Hepatocyte (in vitro differentiated cells): ENCODE data around the gene BCAS1. TPM values are rescaled to one million over a fixed set of nuclear protein-coding genes. Genes with fewer than 3 reads are reported as not detected.

Source experiments
- DNase-seq: peaks from one replicate; pipeline ENCODE4 v3.0.0-alpha.2; 2016; ENCODE audit warnings: low spot score
- H2AFZ ChIP-seq: fragments of 200-600 bp; sonication (generic); 2 replicates; pipeline ENCODE4 v1.6.0; 2016; ENCODE audit warnings: antibody characterized with exemption, mild to moderate bottlenecking
- H3K27ac ChIP-seq: fragments of 200-600 bp; sonication (generic); 2 replicates; pipeline ENCODE4 v1.5.1; 2016; ENCODE audit warnings: mild to moderate bottlenecking
- H3K27me3 ChIP-seq: fragments of 200-600 bp; sonication (generic); 2 replicates; pipeline ENCODE4 v1.6.1; 2016
- H3K36me3 ChIP-seq: fragments of 200-600 bp; sonication (generic); replicated peaks from 2 replicates; pipeline ENCODE4 v1.5.1; 2016; ENCODE audit warnings: low read depth; ENCODE audit not compliant: insufficient read depth
- H3K4me1 ChIP-seq: fragments of 200-600 bp; sonication (generic); 2 replicates; pipeline ENCODE4 v1.5.1; 2016; ENCODE audit warnings: mild to moderate bottlenecking, moderate library complexity; ENCODE audit not compliant: insufficient read depth
- H3K4me2 ChIP-seq: fragments of 200-600 bp; sonication (generic); 2 replicates; pipeline ENCODE4 v1.6.0; 2016
- H3K4me3 ChIP-seq: fragments of 200-600 bp; sonication (generic); 2 replicates; pipeline ENCODE4 v1.5.1; 2016; ENCODE audit warnings: mild to moderate bottlenecking
- H3K79me2 ChIP-seq: fragments of 200-600 bp; sonication (generic); 2 replicates; pipeline ENCODE4 v1.6.0; 2017; ENCODE audit warnings: mild to moderate bottlenecking
- H3K9me2 ChIP-seq: fragments of 200-600 bp; sonication (generic); replicated peaks from 2 replicates; pipeline ENCODE4 v1.6.0; 2017; ENCODE audit warnings: mild to moderate bottlenecking; ENCODE audit not compliant: insufficient read depth
- H3K9me3 ChIP-seq: fragments of 200-600 bp; sonication (generic); 2 replicates; pipeline ENCODE4 v1.5.1; 2016; ENCODE audit warnings: low read depth, mild to moderate bottlenecking
- H4K20me1 ChIP-seq: fragments of 200-600 bp; sonication (generic); 2 replicates; pipeline ENCODE4 v1.6.0; 2016; ENCODE audit warnings: mild to moderate bottlenecking; ENCODE audit not compliant: insufficient read depth, poor library complexity, severe bottlenecking
- EZH2 ChIP-seq: fragments of 200-600 bp; sonication (generic); IDR thresholded peaks from 2 replicates; pipeline ENCODE4 v1.6.1; 2016; ENCODE audit warnings: antibody characterized with exemption, mild to moderate bottlenecking, borderline replicate concordance
- EZH2phosphoT487 ChIP-seq: fragments of 200-600 bp; sonication (generic); IDR thresholded peaks from one replicate; pipeline ENCODE4 v1.6.1; 2018; ENCODE audit warnings: antibody characterized with exemption, mild to moderate bottlenecking, low read depth, moderate library complexity; ENCODE audit not compliant: unreplicated experiment, severe bottlenecking
- WGBS: methylation state at CpG from one replicate; pipeline ENCODE4 v1.1.6; 2016; ENCODE audit warnings: low lambda C conversion rate; ENCODE audit errors: missing lambda C conversion rate; 5-methylcytosine and 5-hydroxymethylcytosine counted together
- polyA plus RNA-seq: library from polyadenylated mRNA; unstranded; fragments of >200 nt; fragmentation: Nextera tagmentation; extraction: Ambion mirVana; gene quantifications from 2 replicates; pipeline ENCODE4 v1.2.1, GENCODE V29; 2016
- total RNA-seq: library from RNA; depleted of rRNA; stranded (reverse); fragments of >200 nt; gene quantifications from 2 replicates; pipeline ENCODE4 v1.2.3, GENCODE V29; 2014
- TF ChIP-seq, protein P1 (sequence below): fragments of 200-600 bp; sonication (generic); IDR thresholded peaks from 2 replicates; pipeline ENCODE4 v1.5.1; 2016; ENCODE audit warnings: antibody characterized with exemption, mild to moderate bottlenecking; ENCODE audit not compliant: poor library complexity

The BCAS1 gene
- total and polyA plus RNA-seq, 2 experiments from 2014 or later = 4.9 to 9.8 TPM

DNA sequence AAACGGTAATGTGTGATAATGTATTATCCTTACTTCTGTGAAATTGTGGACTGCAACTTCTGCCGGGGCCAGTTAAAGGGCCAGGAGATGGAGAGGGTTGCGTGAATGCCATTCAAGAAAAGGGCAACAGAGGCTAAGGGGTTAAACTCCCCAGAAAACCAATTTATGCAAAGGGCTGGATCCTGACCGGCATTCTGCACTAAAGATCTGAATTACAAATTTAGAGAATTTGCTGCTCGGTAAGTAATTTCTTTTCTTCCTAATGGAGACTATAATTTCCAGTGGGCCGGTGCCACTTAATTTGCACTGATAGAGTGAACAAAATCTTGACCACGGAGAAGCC, 130.1 kb downstream of the BCAS1 start:
- H3K4me1 ChIP-seq = peaks cover 31% of the 10 kb centered on the region
- no peak for TF ChIP-seq EZH2phosphoT487
- TF ChIP-seq EZH2 = no peak
- TF ChIP-seq, protein P1, sequence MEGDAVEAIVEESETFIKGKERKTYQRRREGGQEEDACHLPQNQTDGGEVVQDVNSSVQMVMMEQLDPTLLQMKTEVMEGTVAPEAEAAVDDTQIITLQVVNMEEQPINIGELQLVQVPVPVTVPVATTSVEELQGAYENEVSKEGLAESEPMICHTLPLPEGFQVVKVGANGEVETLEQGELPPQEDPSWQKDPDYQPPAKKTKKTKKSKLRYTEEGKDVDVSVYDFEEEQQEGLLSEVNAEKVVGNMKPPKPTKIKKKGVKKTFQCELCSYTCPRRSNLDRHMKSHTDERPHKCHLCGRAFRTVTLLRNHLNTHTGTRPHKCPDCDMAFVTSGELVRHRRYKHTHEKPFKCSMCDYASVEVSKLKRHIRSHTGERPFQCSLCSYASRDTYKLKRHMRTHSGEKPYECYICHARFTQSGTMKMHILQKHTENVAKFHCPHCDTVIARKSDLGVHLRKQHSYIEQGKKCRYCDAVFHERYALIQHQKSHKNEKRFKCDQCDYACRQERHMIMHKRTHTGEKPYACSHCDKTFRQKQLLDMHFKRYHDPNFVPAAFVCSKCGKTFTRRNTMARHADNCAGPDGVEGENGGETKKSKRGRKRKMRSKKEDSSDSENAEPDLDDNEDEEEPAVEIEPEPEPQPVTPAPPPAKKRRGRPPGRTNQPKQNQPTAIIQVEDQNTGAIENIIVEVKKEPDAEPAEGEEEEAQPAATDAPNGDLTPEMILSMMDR = no peak
- H4K20me1 ChIP-seq = no peaks in the 10 kb centered on the region
- no peak overlapping the region for H3K4me3 ChIP-seq
- peak overlapping the region; percentile 51 for H3K4me2 ChIP-seq
- peak overlapping the region; percentile 71 for H2AFZ ChIP-seq
- peak overlapping the region; percentile 76 for H3K27ac ChIP-seq
- H3K9me2 ChIP-seq = no peaks in the 10 kb centered on the region
- 34% methylated on average over 7 of the region's 7 CpGs for WGBS
- no peaks in the 10 kb centered on the region for H3K27me3 ChIP-seq
- H3K36me3 ChIP-seq = no peaks in the 10 kb centered on the region
- H3K9me3 ChIP-seq = no peaks in the 10 kb centered on the region
- H3K79me2 ChIP-seq = no peaks in the 10 kb centered on the region
- no peak for DNase-seq

DNA sequence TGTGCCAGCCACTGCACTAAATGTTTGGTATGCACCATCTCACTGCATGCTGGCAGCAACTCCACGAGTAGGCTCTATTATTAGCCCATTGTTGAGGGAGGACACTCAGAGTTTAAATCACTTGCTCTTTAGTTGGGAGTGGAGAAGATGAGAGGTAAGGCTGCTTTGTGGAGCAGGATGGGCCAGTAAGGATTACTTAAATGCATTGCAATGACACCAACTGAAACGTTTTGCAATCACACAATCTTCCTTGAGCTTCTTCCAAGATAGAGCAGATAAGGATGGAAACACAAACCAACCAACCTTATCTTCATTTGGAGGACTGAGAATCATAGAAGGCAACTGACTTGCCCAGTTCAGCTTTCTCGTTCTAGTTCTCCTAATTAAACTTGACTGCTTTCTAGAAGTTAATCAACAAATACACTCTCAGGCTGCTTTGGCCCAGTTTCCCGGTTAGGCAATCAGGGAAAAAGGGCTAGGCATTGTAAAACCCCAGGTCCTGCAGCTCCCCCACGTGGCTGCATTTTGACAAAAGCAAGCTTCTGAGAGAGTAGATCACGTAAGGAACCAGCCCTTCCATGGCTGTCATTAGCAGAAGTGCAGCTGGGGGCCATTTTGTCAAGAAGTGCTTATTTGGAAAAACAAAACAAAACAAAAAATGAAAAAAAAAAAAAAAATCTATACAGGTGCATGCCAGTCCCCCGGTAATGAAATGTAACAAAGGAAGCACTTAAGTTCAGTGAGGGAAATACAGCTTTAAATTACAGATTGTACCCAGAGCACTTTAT, 130.6 kb downstream of the BCAS1 start:
- no peaks in the 10 kb centered on the region for H3K9me3 ChIP-seq
- TF ChIP-seq EZH2phosphoT487 = no peak
- TF ChIP-seq, protein P1 = peak; percentile 73
- 12% methylated on average over 7 of the region's 7 CpGs for WGBS
- no peaks in the 10 kb centered on the region for H3K36me3 ChIP-seq
- peak overlapping the region; percentile 51 for H3K4me2 ChIP-seq
- DNase-seq = peak; percentile 91
- H4K20me1 ChIP-seq = no peaks in the 10 kb centered on the region
- H2AFZ ChIP-seq = no peak overlapping the region
- H3K79me2 ChIP-seq = no peaks in the 10 kb centered on the region
- H3K27me3 ChIP-seq = no peaks in the 10 kb centered on the region
- peaks cover 33% of the 10 kb centered on the region for H3K4me1 ChIP-seq
- H3K9me2 ChIP-seq = no peaks in the 10 kb centered on the region
- H3K27ac ChIP-seq = peak overlapping the region; percentile 76
- H3K4me3 ChIP-seq = no peak overlapping the region

DNA sequence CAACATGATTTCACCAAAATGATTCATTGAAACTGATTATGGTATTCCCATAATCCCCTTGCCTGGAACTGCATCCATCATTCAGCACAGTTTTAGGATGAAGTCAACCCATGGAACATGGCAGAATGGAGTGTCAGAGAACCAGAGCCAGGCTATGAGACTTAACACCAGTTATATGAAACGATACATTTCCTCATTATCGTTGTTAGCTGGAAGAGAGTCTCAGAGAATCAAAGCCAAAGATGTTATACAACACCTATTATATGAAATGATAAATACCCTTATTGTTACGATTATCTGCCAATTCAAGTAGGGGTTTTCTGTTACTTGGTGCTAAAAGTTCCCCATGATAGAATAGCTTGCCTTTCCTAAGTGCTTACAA, 131.2 kb downstream of the BCAS1 start:
- Histone ChIP-seq H3K27me3 (no peaks in the 10 kb centered on the region), H4K20me1 (no peaks in the 10 kb centered on the region), H3K9me2 (no peaks in the 10 kb centered on the region), H3K36me3 (no peaks in the 10 kb centered on the region), H2AFZ (no peak overlapping the region), H3K9me3 (no peaks in the 10 kb centered on the region), H3K79me2 (no peaks in the 10 kb centered on the region), H3K4me1 (peaks cover 39% of the 10 kb centered on the region), H3K4me3 (no peak overlapping the region), H3K4me2 (no peak overlapping the region), H3K27ac (peak overlapping the region; percentile 26)
- WGBS = 89% methylated on average over 3 of the region's 3 CpGs
- TF ChIP-seq EZH2phosphoT487 = no peak
- TF ChIP-seq, protein P1 = no peak
- TF ChIP-seq EZH2 = no peak
- no peak for DNase-seq
